DOHH2 (cell line): ENCODE measurements around the gene SLC9A9.

Experiments used
- H3F3A ChIP-seq: fragments of 200-600 bp; sonication (generic), shearing (Covaris generic); 2 replicates; pipeline ENCODE4 v1.6.0; 2016; ENCODE audit warnings: antibody characterized with exemption, mild to moderate bottlenecking; ENCODE audit not compliant: control insufficient read depth, insufficient read depth
- H3K27ac ChIP-seq: fragments of 200-600 bp; sonication (generic); 2 replicates; pipeline ENCODE4 v1.5.1; 2014; ENCODE audit warnings: low read depth, mild to moderate bottlenecking, low read length, moderate library complexity
- H3K27me3 ChIP-seq: fragments of 200-600 bp; sonication (generic); 2 replicates; pipeline ENCODE4 v1.6.1; 2014; ENCODE audit warnings: mild to moderate bottlenecking, low read length, mixed read lengths; ENCODE audit not compliant: control insufficient read depth
- H3K36me3 ChIP-seq: fragments of 200-600 bp; sonication (generic); 2 replicates; pipeline ENCODE4 v1.6.1; 2014; ENCODE audit warnings: mild to moderate bottlenecking, low read length, moderate library complexity, mixed read lengths; ENCODE audit not compliant: control insufficient read depth
- H3K4me1 ChIP-seq: fragments of 200-600 bp; sonication (generic); 2 replicates; pipeline ENCODE4 v1.6.1; 2014; ENCODE audit warnings: mild to moderate bottlenecking, low read length, mixed read lengths; ENCODE audit not compliant: control insufficient read depth
- H3K4me2 ChIP-seq: fragments of 200-600 bp; sonication (generic); 2 replicates; pipeline ENCODE4 v1.6.0; 2014; ENCODE audit warnings: mild to moderate bottlenecking, low read length, moderate library complexity
- H3K4me3 ChIP-seq: fragments of 200-600 bp; sonication (generic); 2 replicates; pipeline ENCODE4 v1.5.1; 2014; ENCODE audit warnings: mild to moderate bottlenecking, low read length, mixed read lengths
- H3K79me2 ChIP-seq: fragments of 200-600 bp; sonication (generic); 2 replicates; pipeline ENCODE4 v1.6.1; 2014; ENCODE audit warnings: mild to moderate bottlenecking, low read length, mixed read lengths; ENCODE audit not compliant: control insufficient read depth
- H3K9me2 ChIP-seq: fragments of 200-600 bp; sonication (generic); replicated peaks from 2 replicates; pipeline ENCODE4 v1.6.1; 2014; ENCODE audit warnings: mild to moderate bottlenecking, low read length, mixed read lengths; ENCODE audit not compliant: control insufficient read depth
- H3K9me3 ChIP-seq: fragments of 200-600 bp; sonication (generic); 2 replicates; pipeline ENCODE4 v1.6.1; 2014; ENCODE audit warnings: antibody characterized with exemption, low read length, mixed read lengths; ENCODE audit not compliant: control insufficient read depth, insufficient read depth
- H4K20me1 ChIP-seq: fragments of 200-600 bp; sonication (generic); 2 replicates; pipeline ENCODE4 v1.6.0; 2014; ENCODE audit warnings: low read depth, mild to moderate bottlenecking, antibody characterized with exemption, low read length, moderate library complexity; ENCODE audit not compliant: control insufficient read depth, insufficient read depth
- EZH2phosphoT487 ChIP-seq: fragments of 200-600 bp; sonication (generic); IDR thresholded peaks from 2 replicates; pipeline ENCODE4 v1.6.1; 2017; ENCODE audit warnings: borderline replicate concordance, mild to moderate bottlenecking, antibody characterized with exemption, low read length, moderate library complexity, mixed read lengths
- TF ChIP-seq, protein P1 (sequence below): fragments of 200-600 bp; sonication (generic); IDR thresholded peaks from one replicate; pipeline ENCODE4 v1.5.1; 2014; ENCODE audit warnings: antibody characterized with exemption, mild to moderate bottlenecking, low read depth, low read length; ENCODE audit not compliant: poor library complexity, severe bottlenecking

Gene SLC9A9

DNA sequence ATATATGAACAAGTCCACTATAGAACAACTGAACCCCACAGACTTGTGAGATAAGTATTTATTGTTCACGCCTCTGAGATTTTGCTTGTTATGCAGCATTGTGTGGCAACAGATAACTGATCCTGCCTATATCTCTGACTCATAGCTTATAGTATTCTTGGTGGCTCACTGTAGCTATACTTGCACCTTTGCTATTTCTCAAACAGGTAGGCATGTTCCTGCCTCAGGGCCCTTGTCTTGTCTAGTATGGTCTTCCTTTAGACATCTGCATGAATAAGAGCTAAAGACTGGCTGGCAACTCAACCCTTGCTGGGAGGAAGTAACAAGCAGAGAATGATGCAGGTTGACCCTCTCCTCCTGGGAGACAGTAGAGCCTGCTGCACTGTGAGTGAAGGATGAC lies 472.6 kb downstream of the SLC9A9 start:
- H3K4me2 ChIP-seq = no peak overlapping the region
- TF ChIP-seq, protein P1, sequence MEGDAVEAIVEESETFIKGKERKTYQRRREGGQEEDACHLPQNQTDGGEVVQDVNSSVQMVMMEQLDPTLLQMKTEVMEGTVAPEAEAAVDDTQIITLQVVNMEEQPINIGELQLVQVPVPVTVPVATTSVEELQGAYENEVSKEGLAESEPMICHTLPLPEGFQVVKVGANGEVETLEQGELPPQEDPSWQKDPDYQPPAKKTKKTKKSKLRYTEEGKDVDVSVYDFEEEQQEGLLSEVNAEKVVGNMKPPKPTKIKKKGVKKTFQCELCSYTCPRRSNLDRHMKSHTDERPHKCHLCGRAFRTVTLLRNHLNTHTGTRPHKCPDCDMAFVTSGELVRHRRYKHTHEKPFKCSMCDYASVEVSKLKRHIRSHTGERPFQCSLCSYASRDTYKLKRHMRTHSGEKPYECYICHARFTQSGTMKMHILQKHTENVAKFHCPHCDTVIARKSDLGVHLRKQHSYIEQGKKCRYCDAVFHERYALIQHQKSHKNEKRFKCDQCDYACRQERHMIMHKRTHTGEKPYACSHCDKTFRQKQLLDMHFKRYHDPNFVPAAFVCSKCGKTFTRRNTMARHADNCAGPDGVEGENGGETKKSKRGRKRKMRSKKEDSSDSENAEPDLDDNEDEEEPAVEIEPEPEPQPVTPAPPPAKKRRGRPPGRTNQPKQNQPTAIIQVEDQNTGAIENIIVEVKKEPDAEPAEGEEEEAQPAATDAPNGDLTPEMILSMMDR = no peak
- no peak for TF ChIP-seq EZH2phosphoT487
- no peak overlapping the region for H3K27ac ChIP-seq
- H3K9me2 ChIP-seq = no peaks in the 10 kb centered on the region
- no peak overlapping the region for H3K4me3 ChIP-seq
- H3K79me2 ChIP-seq = no peaks in the 10 kb centered on the region
- no peaks in the 10 kb centered on the region for H3K27me3 ChIP-seq
- H3F3A ChIP-seq = no peaks in the 10 kb centered on the region
- H3K4me1 ChIP-seq = no peaks in the 10 kb centered on the region
- H3K9me3 ChIP-seq = no peaks in the 10 kb centered on the region
- no peaks in the 10 kb centered on the region for H4K20me1 ChIP-seq
- no peaks in the 10 kb centered on the region for H3K36me3 ChIP-seq

DNA sequence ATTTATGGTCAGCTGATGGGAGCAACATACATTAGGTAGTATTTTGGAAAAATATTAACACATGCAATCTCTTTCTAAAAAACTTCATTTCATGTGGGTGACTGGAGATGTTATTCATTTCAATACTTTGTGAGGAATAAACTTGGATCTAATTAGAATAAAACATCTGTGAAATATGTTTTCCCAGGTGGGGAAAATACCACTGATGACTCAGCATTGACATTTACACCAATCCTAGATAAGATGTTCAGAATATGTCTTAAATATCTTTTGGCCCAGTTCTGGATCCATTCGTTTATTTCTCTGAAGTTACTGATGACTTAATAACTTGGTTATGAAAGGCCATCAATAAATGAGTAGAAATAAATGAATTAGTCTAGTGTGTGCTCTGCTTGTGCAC lies 481.1 kb downstream of the SLC9A9 start:
- Histone ChIP-seq H3K9me2 (no peaks in the 10 kb centered on the region), H3F3A (no peaks in the 10 kb centered on the region), H3K9me3 (no peaks in the 10 kb centered on the region), H4K20me1 (no peaks in the 10 kb centered on the region), H3K27me3 (no peaks in the 10 kb centered on the region), H3K79me2 (no peaks in the 10 kb centered on the region), H3K36me3 (no peaks in the 10 kb centered on the region), H3K27ac (no peak overlapping the region), H3K4me2 (no peak overlapping the region), H3K4me3 (no peak overlapping the region), H3K4me1 (peaks cover 12% of the 10 kb centered on the region)
- TF ChIP-seq, protein P1 = no peak
- no peak for TF ChIP-seq EZH2phosphoT487

DNA sequence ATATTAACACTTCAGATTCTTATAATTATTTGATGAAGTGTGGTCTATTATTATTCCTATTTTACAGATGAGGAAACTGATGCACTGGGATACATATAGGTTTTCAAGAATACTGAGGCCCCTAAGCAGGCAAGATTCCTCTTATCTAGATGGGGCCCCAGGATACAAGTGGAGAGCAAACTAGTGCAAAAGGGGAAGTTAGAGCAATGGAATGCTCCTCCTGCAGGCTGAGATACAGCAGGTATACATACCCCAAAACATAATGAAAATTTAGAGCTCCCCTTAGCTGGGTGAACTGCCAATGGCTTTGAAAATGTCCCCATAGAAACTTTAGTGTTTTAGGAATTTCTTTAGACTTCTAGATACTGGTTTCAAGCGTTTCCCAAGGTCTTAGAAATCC lies 481.6 kb downstream of the SLC9A9 start:
- H3K27ac ChIP-seq = no peak overlapping the region
- no peaks in the 10 kb centered on the region for H3F3A ChIP-seq
- H3K27me3 ChIP-seq = no peaks in the 10 kb centered on the region
- H3K4me2 ChIP-seq = no peak overlapping the region
- no peaks in the 10 kb centered on the region for H3K9me2 ChIP-seq
- no peaks in the 10 kb centered on the region for H3K9me3 ChIP-seq
- H3K4me1 ChIP-seq = peaks cover 12% of the 10 kb centered on the region
- no peaks in the 10 kb centered on the region for H3K79me2 ChIP-seq
- H3K4me3 ChIP-seq = no peak overlapping the region
- H3K36me3 ChIP-seq = no peaks in the 10 kb centered on the region
- no peaks in the 10 kb centered on the region for H4K20me1 ChIP-seq
- TF ChIP-seq, protein P1 = no peak

DNA sequence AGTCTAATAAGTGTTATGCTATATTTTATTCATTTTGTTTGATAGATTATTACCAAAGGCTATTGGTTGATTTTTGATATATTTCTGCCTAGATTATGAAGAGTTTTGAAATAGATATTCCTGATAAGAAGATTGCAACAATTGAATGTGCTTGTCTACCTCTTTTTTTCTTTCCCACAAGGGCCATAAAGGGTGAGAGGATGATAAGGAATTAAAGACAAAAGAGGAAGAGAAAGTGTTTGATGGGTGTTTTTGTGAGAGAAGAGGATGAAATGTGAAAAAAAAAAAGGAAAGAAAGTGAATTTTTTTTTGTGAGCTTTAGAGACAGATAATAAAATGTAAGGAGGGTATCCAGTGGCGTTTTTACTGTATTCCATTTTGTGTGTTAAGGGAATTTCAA lies 484.3 kb downstream of the SLC9A9 start:
- TF ChIP-seq EZH2phosphoT487 = no peak
- TF ChIP-seq, protein P1 = no peak
- Histone ChIP-seq H3K4me2 (no peak overlapping the region), H3K4me3 (no peak overlapping the region)

More for the DNA sequence above, 484.3 kb downstream of the SLC9A9 start:
- Histone ChIP-seq H3K27me3 (no peaks in the 10 kb centered on the region), H4K20me1 (no peaks in the 10 kb centered on the region), H3K27ac (no peak overlapping the region), H3F3A (no peaks in the 10 kb centered on the region), H3K9me2 (no peaks in the 10 kb centered on the region), H3K79me2 (no peaks in the 10 kb centered on the region), H3K9me3 (no peaks in the 10 kb centered on the region), H3K36me3 (no peaks in the 10 kb centered on the region), H3K4me1 (peaks cover 12% of the 10 kb centered on the region)
